HepG2 (cell line): ENCODE results near the gene ENO2. TPM values are rescaled to one million over a fixed set of nuclear protein-coding genes. Genes with fewer than 3 reads are reported as not detected.

Experiments used
- GATAD1 ChIP-seq: IDR thresholded peaks from 2 replicates; pipeline ENCODE4 v1.6.1; 2016; ENCODE audit warnings: missing genetic modification reagents, missing compliant biosample characterization
- HNRNPLL ChIP-seq: fragments of 200-400 bp; formaldehyde crosslinking; IDR thresholded peaks from 2 replicates; pipeline ENCODE4 v1.6.1; 2017; ENCODE audit warnings: mild to moderate bottlenecking, low read depth, low read length; ENCODE audit not compliant: poor library complexity, severe bottlenecking
- KDM3A ChIP-seq: IDR thresholded peaks from 2 replicates; pipeline ENCODE4 v1.6.1; 2018; ENCODE audit warnings: low read depth, missing compliant biosample characterization
- KLF16 ChIP-seq, 2 experiments: sonication (generic) in 1 of 2; formaldehyde crosslinking in 1 of 2; IDR thresholded peaks; 2 replicates each; pipeline versions ENCODE4 v1.6.1 to v1.8.0; 2016 to 2023; ENCODE audit warnings: missing genetic modification reagents in 2 of 2, missing compliant biosample characterization in 1 of 2
- MTA3 ChIP-seq: sonication (generic); formaldehyde crosslinking; IDR thresholded peaks from 2 replicates; pipeline ENCODE4 v1.4.0; 2020; ENCODE audit warnings: missing genetic modification reagents
- PHF21A ChIP-seq: sonication (generic); formaldehyde crosslinking; IDR thresholded peaks from 2 replicates; pipeline ENCODE4 v1.5.0; 2020; ENCODE audit warnings: mild to moderate bottlenecking, missing genetic modification reagents
- POLR2A ChIP-seq, 2 experiments: IDR thresholded peaks; 2 replicates each; pipeline ENCODE4 v1.6.1; 2011; ENCODE audit warnings: low read depth in 2 of 2, low read length in 2 of 2, mild to moderate bottlenecking in 1 of 2, moderate library complexity in 1 of 2; ENCODE audit not compliant: insufficient read depth in 1 of 2
- RFX3 ChIP-seq: IDR thresholded peaks from 2 replicates; pipeline ENCODE4 v1.6.1; 2016; ENCODE audit warnings: missing biosample characterization, missing genetic modification reagents
- ZBTB7A ChIP-seq: sonication (generic); formaldehyde crosslinking; IDR thresholded peaks from 2 replicates; pipeline ENCODE4 v1.8.0; 2022; ENCODE audit warnings: mild to moderate bottlenecking, missing genetic modification reagents
- ZFP90 ChIP-seq: sonication (generic); formaldehyde crosslinking; IDR thresholded peaks from 2 replicates; pipeline ENCODE4 v1.8.0; 2022; ENCODE audit warnings: missing genetic modification reagents, mild to moderate bottlenecking, inconsistent platforms, borderline replicate concordance
- ZNF225 ChIP-seq: sonication (generic); formaldehyde crosslinking; IDR thresholded peaks from 2 replicates; pipeline ENCODE4 v1.4.0; 2020; ENCODE audit warnings: mild to moderate bottlenecking, missing genetic modification reagents
- ZNF264 ChIP-seq: sonication (generic); formaldehyde crosslinking; IDR thresholded peaks from 2 replicates; pipeline ENCODE4 v1.4.0; 2020; ENCODE audit warnings: missing genetic modification reagents
- ZNF331 ChIP-seq: sonication (generic); formaldehyde crosslinking; IDR thresholded peaks from 2 replicates; pipeline ENCODE4 v1.4.0; 2020; ENCODE audit warnings: missing genetic modification reagents
- ZNF550 ChIP-seq: sonication (generic); formaldehyde crosslinking; IDR thresholded peaks from 2 replicates; pipeline ENCODE4 v1.4.0; 2020; ENCODE audit warnings: mild to moderate bottlenecking, missing genetic modification reagents, borderline replicate concordance
- ZNF672 ChIP-seq: sonication (generic); formaldehyde crosslinking; IDR thresholded peaks from 2 replicates; pipeline ENCODE4 v1.8.1; 2022; ENCODE audit warnings: missing genetic modification reagents
- ZNF772 ChIP-seq: sonication (generic); formaldehyde crosslinking; IDR thresholded peaks from 2 replicates; pipeline ENCODE4 v1.5.0; 2020; ENCODE audit warnings: mild to moderate bottlenecking, missing genetic modification reagents
- polyA plus RNA-seq, 8 experiments: library from polyadenylated mRNA; depleted of rRNA in 3 of 8; stranded (reverse) in 7 of 8; unstranded in 1 of 8; fragments of >200 nt; fragmentation: Illumina TruSeq in 4 of 8; extraction: Trizol in 4 of 8; gene quantifications; 2 replicates each; pipeline versions ENCODE4 v1.2.1 to v1.2.3, GENCODE V29; 2011 to 2016; ENCODE audit warnings: low read depth in 4 of 8, missing spikeins in 1 of 8, mixed read lengths in 1 of 8; ENCODE audit not compliant: insufficient read depth in 1 of 8
- total RNA-seq, 5 experiments: library from RNA; depleted of rRNA; stranded (reverse); fragments of >200 nt; fragmentation: Illumina TruSeq; extraction: Trizol; gene quantifications; 2 replicates each; pipeline ENCODE4 v1.2.3, GENCODE V29; 2016; ENCODE audit warnings: low read depth in 1 of 5
- TF ChIP-seq, protein P1 (sequence below): sonication (generic); formaldehyde crosslinking; IDR thresholded peaks from 2 replicates; pipeline ENCODE4 v1.4.0; 2020; ENCODE audit warnings: missing genetic modification reagents
- TF ChIP-seq, protein P2 (sequence below): sonication (generic); formaldehyde crosslinking; IDR thresholded peaks from 2 replicates; pipeline ENCODE4 v1.4.0; 2020; ENCODE audit warnings: mild to moderate bottlenecking, missing genetic modification reagents
- TF ChIP-seq, protein P3 (sequence below): sonication (generic); formaldehyde crosslinking; IDR thresholded peaks from 2 replicates; pipeline ENCODE4 v1.5.1; 2020; ENCODE audit warnings: missing genetic modification reagents, mild to moderate bottlenecking, borderline replicate concordance
- TF ChIP-seq, protein P4 (sequence below): sonication (generic); formaldehyde crosslinking; IDR thresholded peaks from 2 replicates; pipeline ENCODE4 v1.5.1; 2020; ENCODE audit warnings: mild to moderate bottlenecking, missing genetic modification reagents, moderate library complexity

ENO2 gene
- total and polyA plus RNA-seq, 2 of the 13 experiments (the other 11 are each of a cell fraction or from before 2014, with no cell fraction given): 19.3 to 136 TPM

DNA sequence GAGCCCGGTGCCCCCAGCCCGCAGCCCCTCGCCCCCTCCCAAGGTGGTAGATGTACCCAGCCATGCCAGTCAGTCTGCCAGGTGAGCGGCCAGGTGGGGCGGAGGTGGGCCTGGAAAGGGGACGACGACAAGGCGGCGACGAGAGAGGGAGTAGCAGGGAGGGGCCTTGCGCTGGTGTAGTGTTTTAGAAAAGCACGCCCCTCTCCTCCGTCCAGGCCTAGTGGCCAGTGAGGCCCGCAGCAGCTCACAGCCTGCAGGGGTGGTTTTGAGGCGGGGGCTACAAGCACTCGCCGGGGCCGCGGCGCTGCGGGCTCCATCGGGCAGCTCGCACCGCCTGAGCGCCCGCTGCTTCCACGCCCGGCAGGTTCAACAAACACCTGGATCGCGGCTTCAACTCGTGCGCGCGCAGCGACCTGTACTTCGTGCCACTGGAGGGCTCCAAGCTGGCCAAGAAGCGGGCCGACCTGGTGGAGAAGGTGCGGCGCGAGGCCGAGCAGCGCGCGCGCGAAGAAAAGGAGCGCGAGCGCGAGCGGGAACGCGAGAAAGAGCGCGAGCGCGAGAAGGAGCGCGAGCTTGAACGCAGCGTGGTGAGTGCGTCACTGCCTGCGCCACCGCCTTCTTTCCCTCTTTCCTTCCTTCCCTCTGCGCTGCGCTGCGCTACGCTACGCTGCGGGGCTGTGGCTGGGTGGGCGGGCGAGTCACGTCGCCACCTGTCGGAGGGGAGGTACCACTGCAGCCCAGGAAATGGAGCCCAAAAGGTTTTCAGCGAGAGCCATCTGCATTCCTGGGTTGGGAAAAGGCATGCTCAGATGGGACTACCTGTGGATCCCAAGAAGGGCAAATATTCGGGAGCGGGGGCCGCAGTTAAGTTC, 23.3 kb downstream of the ENO2 start (continued):
- TF ChIP-seq, protein P1, sequence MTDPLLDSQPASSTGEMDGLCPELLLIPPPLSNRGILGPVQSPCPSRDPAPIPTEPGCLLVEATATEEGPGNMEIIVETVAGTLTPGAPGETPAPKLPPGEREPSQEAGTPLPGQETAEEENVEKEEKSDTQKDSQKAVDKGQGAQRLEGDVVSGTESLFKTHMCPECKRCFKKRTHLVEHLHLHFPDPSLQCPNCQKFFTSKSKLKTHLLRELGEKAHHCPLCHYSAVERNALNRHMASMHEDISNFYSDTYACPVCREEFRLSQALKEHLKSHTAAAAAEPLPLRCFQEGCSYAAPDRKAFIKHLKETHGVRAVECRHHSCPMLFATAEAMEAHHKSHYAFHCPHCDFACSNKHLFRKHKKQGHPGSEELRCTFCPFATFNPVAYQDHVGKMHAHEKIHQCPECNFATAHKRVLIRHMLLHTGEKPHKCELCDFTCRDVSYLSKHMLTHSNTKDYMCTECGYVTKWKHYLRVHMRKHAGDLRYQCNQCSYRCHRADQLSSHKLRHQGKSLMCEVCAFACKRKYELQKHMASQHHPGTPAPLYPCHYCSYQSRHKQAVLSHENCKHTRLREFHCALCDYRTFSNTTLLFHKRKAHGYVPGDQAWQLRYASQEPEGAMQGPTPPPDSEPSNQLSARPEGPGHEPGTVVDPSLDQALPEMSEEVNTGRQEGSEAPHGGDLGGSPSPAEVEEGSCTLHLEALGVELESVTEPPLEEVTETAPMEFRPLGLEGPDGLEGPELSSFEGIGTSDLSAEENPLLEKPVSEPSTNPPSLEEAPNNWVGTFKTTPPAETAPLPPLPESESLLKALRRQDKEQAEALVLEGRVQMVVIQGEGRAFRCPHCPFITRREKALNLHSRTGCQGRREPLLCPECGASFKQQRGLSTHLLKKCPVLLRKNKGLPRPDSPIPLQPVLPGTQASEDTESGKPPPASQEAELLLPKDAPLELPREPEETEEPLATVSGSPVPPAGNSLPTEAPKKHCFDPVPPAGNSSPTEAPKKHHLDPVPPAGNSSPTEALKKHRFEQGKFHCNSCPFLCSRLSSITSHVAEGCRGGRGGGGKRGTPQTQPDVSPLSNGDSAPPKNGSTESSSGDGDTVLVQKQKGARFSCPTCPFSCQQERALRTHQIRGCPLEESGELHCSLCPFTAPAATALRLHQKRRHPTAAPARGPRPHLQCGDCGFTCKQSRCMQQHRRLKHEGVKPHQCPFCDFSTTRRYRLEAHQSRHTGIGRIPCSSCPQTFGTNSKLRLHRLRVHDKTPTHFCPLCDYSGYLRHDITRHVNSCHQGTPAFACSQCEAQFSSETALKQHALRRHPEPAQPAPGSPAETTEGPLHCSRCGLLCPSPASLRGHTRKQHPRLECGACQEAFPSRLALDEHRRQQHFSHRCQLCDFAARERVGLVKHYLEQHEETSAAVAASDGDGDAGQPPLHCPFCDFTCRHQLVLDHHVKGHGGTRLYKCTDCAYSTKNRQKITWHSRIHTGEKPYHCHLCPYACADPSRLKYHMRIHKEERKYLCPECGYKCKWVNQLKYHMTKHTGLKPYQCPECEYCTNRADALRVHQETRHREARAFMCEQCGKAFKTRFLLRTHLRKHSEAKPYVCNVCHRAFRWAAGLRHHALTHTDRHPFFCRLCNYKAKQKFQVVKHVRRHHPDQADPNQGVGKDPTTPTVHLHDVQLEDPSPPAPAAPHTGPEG: peak; percentile 78
- TF ChIP-seq ZNF331 (peak; percentile 90), ZNF672 (CRISPR knock-in tag) (no peak), ZBTB7A (CRISPR knock-in tag) (peak; percentile 36; the same call in 1 of the 2 replicates), POLR2A (IDR thresholded peaks at IDR 0.05; ENCODE audit: insufficient read depth in 1 of 2, low read depth in 2 of 2, low read length in 2 of 2) (peak in 1 of 2 experiments; percentile 63; a peak in 2 of 4 replicates), GATAD1 (CRISPR knock-in tag) (peak; percentile 97), ZNF772 (CRISPR knock-in tag) (peak; percentile 72; the same call in 1 of the 2 replicates), KLF16 (CRISPR knock-in tag; IDR thresholded peaks at IDR 0.05) (peak in 1 of 2 experiments; percentile 95; a peak in 2 of 4 replicates), ZNF550 (CRISPR knock-in tag) (no peak), ZNF225 (peak; percentile 33; the same call in 1 of the 2 replicates), ZNF264 (0 out of 2 replicates have a peak, but pooled peaks have one; percentile 59), MTA3 (CRISPR knock-in tag) (no peak), RFX3 (no peak), ZFP90 (peak; percentile 54; the same call in 1 of the 2 replicates), HNRNPLL (peak; percentile 99), PHF21A (CRISPR knock-in tag) (peak; percentile 61; the same call in 1 of the 2 replicates), KDM3A (CRISPR knock-in tag) (peak; percentile 91)
- TF ChIP-seq, protein P2, sequence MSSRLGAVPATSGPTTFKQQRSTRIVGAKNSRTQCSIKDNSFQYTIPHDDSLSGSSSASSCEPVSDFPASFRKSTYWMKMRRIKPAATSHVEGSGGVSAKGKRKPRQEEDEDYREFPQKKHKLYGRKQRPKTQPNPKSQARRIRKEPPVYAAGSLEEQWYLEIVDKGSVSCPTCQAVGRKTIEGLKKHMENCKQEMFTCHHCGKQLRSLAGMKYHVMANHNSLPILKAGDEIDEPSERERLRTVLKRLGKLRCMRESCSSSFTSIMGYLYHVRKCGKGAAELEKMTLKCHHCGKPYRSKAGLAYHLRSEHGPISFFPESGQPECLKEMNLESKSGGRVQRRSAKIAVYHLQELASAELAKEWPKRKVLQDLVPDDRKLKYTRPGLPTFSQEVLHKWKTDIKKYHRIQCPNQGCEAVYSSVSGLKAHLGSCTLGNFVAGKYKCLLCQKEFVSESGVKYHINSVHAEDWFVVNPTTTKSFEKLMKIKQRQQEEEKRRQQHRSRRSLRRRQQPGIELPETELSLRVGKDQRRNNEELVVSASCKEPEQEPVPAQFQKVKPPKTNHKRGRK (CRISPR knock-in tag): 0 out of 2 replicates have a peak, but pooled peaks have one; percentile 67
- TF ChIP-seq, protein P3, sequence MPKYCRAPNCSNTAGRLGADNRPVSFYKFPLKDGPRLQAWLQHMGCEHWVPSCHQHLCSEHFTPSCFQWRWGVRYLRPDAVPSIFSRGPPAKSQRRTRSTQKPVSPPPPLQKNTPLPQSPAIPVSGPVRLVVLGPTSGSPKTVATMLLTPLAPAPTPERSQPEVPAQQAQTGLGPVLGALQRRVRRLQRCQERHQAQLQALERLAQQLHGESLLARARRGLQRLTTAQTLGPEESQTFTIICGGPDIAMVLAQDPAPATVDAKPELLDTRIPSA (CRISPR knock-in tag): no peak
- TF ChIP-seq, protein P4, sequence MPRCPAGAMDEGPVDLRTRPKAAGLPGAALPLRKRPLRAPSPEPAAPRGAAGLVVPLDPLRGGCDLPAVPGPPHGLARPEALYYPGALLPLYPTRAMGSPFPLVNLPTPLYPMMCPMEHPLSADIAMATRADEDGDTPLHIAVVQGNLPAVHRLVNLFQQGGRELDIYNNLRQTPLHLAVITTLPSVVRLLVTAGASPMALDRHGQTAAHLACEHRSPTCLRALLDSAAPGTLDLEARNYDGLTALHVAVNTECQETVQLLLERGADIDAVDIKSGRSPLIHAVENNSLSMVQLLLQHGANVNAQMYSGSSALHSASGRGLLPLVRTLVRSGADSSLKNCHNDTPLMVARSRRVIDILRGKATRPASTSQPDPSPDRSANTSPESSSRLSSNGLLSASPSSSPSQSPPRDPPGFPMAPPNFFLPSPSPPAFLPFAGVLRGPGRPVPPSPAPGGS: peak; percentile 81
